Skin of body (tissue), 2 donors: Measurements from ENCODE around the gene ENTHD1. TPM values are rescaled to one million over a fixed set of nuclear protein-coding genes. Genes with fewer than 3 reads are reported as not detected.
"Not testable (repeated sequence)": the region's sequence is repeated elsewhere in the genome, so short reads cannot be mapped to it uniquely, and the experiment has no call there.

Source experiments
- DNase-seq: peaks from one replicate; lab custom pipeline; 2025; lab: John Stamatoyannopoulos, UW
- total RNA-seq: library from RNA; depleted of rRNA; stranded (reverse); fragments of >200 nt; gene quantifications from one replicate; pipeline ENCODE4 v1.2.3, GENCODE V29; 2014

Gene ENTHD1
- total RNA-seq, 1 donor from 2014 or later: not detected

DNA sequence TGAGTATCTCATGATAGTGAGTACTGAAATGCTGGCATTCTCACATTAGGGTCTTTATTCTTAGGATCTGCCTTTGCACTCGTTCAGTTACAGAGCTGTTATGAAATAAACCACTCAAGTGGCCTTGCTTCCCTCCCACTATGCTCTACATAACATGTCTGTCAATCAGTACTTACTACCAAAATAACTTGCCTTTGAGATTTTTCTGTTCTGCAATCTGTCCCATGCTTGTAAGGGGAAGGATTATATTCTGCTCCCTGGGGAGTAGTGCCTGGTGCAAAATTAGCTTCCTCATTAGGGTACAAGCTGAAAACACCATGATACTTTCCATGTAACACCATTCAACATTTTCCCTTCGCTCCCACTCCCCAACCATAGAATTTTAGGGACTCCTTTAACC, 5.4 kb upstream of the ENTHD1 start:
- no peak for DNase-seq

DNA sequence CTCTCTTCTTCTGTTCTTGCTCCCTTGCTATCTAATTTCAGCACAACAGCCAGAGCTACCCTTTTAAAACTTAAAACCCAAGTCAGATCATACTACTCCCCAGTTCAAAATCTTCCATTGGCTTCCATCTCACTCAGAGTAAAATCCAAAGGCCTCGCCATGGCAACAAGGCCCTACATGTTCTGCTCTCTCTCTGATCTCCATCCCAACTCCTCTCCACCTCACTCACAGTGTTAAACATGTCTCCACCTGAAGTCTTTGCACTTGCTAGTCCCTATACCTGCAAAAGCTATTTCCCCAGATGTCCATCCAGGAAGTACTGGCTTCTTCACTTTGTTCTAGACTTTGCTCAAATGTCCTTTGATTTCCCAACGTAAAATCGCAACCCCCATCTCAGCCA, 4.3 kb upstream of the ENTHD1 start:
- DNase-seq: no peak

DNA sequence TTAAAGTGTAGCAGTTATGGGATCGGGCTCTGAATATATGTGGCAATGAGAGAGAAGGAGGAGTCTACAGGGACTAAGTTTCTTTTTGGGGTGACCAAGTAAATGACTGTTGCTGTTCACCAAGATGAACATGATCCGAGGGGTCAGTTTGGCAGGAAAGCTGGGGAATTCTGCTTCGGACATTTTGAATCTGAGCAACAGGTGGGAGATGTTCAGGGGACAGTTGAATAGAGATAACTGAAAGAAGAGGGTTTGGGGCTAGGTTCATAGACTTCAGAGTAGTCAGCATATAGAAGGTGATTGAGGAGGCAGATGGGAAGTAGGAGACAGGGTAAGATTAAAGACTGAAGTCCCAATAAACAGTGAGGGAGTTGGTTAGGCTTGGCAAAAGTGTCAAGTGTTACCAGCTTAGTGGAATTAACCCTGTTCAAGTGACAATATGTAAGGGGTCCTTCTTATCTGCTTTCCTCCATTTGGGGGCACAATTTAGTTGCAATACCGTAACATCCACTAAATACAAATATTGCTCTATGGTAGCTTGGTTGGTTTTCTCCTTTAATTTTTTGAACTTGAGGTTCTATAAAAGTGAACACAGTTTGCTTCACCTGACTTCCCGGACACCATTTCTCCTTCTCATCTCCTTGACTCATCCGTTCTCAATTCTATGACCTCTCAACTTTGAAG, 2.9 kb upstream of the ENTHD1 start:
- no peak for DNase-seq

DNA sequence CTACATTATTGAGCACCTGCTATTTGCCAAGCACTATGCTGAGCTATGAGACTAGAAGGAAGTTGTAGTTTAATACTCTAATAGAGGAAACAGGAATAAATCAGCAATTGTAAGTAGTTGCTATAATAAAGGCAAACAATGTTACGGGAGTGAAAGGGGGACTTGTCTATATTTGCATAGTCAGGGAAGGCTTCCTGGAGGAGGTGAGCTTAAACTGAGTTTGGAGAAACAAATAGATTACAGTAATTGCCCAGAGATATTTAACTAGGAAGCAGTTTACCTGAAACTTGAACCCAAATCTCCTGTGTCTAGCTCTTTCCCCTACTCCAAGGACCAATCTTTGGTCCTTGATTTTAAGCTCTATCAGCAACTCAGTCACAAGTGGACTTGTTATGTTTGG, 2.1 kb upstream of the ENTHD1 start:
- DNase-seq: no peak

DNA sequence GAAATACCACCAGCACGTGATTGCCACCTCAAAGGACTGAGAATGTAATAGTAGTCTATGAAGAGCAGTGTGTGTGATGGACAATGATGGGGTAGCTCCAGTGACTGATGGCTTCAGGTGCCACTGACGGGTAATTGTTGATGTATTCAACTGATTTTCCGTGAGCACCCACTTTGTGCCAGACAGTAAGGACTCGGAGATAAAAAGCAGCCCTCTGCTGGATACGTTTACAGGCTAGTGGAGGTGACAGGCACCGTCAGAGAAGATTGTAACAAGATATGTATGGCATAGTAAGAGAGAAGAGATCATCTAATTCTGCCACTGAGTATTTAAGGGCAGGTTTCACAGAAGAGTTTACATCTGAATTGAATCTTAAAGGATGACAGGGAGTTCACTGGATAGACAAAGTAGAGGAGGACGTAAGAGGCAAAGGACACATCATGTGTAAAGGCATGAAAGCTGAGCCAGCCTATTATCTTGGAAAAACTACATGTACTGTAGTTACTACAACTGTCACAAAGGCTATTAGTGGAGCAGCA, 1.1 kb upstream of the ENTHD1 start:
- no peak for DNase-seq

DNA sequence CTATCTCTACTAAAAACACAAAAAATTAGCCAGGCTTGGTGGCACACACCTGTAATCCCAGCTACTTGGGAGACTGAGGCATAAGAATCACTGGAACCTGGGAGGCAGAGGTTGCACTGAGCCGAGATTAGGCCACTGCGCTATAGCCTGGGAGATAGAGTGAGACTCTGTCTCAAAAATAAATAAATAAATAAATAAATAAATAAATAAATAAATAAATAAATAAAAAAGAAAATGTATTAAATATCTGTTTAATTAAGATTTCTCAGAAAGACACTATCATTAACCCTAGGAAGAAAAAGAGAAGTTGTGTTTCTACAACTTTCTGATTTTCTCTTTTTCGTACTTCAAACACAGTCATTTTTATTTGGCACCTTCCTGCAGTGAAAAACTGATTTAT, 3.6 kb downstream of the ENTHD1 start:
- DNase-seq: not testable (repeated sequence)

DNA sequence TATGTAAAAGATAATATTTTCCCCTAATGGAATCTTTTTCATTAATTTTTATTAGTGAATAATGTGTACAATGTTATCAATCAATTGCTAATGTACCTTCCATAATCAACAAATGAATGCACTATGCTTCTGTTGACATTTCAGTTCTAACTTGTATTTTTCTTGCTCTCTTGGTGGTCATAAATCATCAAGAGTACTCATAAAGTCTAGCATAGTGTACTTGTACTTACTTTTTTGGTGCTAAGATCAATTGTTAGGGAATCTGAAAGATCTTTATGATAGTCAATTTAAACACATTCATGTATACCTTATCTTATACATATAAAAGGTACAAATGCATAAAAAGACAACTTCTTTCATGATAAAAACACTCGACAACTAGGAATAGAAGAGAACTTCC, 10.5 kb downstream of the ENTHD1 start:
- DNase-seq: no peak

DNA sequence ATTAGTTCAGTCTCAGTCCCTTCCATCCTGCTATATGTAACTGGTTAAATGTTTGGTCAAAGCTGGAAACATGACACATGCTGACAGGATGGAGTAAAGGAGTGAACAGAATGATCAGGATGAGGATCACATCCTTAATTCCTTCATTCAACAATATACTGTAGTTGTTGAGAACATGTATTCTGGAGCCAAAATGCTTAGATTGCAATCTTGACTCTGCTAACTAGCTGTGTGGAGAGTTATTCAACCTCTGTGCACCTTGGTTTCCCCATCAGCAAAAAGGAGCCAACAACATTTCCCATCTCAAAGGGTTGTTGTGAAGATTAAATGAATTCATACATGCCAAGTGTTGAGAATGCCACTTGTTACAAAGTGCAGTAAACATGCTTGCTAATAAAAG, 12.8 kb downstream of the ENTHD1 start:
- no peak for DNase-seq

DNA sequence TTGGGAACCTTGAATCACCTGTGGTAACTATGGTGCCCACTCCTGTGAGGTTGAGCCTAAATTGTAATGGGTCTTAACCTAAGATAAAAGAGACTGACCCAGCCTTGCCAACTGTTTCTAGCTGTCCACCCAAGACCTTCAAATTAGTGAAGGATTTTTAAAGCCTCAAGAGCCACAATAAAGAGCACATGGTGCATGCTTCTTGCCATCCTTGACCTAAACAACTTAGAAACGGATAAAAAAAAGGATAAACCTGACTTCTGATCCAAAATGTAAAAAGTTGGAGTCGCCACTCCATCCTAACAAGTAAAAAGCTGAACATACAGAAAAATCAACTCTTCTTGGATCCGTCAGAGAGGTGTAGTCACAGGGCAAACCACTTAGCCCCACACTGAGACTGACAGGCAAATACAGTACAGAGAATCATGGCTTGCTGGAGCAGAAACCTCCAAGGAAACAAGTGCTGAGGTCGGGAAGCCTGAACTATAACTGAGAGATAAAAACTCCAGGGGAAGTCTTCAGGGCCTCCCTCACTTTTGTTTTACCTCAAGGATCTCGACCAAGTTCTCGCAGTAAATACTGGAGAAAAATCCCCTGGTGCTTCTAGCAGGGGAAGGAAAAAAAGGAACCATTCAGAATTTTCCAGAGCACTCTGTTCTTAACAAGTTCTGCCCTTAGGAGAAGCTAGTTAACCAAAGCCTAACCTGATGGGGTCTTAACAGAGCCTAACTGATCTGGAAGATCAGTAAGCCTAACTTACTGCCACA, 16.3 kb downstream of the ENTHD1 start:
- no peak for DNase-seq

DNA sequence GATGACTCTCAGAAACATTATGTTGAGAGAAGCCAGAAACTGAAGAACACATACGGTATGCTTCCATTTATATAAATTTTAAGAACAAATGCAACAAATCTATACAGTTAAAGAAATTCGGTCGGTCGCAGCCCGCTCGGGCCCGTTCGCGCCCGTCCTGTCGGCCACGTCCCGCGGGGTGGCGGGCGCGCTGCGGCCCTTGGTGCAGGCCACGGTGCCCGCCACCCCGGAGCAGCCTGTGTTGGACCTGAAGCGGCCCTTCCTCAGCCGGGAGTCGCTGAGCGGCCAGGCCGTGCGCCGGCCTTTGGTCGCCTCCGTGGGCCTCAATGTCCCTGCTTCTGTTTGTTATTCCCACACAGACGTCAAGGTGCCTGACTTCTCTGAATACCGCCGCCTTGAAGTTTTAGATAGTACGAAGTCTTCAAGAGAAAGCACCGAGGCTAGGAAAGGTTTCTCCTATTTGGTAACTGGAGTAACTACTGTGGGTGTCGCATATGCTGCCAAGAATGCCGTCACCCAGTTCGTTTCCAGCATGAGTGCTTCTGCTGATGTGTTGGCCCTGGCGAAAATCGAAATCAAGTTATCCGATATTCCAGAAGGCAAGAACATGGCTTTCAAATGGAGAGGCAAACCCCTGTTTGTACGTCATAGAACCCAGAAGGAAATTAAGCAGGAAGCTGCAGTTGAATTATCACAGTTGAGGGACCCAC, 18.2 kb downstream of the ENTHD1 start:
- DNase-seq: not testable (repeated sequence)

DNA sequence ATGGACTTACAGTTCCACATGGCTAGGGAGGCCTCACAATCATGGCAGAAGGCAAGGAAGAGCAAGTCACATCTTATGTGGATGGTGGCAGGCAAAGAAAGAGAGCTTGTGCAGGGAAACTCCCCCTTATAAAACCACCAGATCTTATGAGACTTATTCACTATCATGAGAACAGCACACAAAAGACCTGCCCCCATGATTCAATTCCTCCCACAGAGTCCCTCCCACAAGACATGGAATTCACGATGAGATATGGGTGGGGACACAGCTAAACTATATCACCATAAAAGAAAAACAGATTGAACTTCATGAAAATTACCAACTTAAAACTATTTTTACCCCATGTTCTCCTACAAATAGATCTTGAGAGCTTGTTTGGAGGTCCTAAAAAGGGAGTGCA, 19.6 kb downstream of the ENTHD1 start:
- DNase-seq: no peak

DNA sequence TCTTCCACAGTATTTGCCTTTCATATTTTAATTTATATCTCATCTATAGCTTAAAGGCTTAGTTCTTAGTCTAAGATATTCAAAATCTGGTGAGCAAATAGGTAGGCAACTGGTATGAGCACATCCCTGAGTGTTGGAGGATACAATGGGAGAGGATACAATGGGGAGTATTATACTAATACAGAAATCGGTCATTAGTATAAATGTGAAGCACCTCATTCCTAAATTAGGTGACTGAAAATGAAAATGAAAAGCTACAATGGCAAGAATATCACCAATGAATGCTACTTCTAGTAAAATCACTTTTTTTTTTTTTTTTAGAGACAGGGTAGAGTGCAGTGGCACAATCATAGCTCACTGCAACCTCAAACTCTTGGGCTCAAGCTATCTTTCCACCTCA, 21.0 kb downstream of the ENTHD1 start:
- DNase-seq: no peak

DNA sequence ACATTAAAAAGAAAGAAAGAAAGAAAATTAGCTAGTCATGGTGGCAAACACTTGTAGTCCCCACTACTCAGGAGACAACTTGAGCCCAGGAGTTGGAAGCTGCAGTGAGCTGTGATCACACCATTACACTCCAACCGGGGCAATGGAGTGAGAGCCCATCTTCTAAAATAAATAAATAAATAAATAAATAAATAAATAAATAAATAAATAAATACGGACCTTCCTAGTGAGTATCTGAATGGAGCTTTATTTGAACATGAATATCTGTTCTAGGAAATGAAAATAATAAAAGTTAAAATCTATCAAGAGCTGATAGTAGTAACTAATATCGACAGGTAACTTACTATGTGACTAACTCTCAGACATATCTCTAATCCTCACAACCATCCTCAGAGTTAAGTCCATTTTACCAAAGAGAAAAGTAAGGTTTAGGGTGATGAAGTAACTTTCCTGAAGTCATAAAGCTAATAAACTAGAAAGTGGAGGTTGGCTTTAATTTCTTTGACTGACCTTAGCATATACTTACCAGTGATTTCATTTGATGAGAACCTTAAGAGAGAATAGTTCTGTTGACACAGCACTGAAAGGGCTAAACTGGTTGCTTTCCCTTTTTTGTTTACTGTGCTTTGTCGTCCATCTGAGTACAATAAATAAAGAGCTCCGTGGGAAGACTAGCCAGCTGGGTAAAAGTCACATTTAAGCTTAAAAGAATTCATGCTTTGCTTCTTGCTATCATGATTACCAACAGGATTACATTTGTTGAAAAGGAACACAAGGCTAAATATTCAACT, 22.4 kb downstream of the ENTHD1 start:
- no peak for DNase-seq

DNA sequence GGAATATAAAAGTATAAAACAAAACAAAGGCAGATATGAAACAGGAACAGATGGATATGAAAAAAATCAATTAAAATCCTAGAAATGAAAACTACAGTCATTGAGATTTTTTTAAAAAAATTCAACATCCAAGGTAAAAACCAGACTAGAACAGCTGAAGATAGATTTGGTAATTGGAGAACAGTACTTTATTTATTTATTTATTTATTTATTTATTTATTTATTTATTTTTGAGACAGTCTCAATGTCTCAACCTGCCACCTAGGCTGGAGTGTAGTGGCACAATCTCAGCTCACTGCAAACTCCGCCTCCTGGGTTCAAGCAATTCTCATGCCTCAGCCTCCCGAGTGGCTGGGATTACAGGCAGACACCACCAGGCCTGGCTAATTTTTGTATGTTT, 23.8 kb downstream of the ENTHD1 start:
- DNase-seq: not testable (repeated sequence)

DNA sequence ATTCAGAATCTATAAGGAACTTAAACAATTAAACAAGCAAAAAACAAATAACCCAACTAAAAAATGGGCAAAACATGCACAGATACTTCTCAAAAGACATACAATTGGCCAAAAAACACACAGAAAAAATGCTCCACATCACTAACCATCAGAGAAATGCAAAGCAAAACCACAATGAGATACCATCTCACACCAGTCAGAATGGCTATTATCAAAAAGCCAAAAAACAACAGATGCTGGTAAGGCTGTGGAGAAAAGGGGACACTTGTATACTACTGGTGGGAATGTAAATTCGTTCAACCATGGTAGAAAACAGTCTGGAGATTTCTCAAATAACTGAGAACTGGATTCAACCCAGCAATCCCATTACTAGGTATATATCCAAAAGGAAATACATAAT, 24.8 kb downstream of the ENTHD1 start:
- DNase-seq: no peak

DNA sequence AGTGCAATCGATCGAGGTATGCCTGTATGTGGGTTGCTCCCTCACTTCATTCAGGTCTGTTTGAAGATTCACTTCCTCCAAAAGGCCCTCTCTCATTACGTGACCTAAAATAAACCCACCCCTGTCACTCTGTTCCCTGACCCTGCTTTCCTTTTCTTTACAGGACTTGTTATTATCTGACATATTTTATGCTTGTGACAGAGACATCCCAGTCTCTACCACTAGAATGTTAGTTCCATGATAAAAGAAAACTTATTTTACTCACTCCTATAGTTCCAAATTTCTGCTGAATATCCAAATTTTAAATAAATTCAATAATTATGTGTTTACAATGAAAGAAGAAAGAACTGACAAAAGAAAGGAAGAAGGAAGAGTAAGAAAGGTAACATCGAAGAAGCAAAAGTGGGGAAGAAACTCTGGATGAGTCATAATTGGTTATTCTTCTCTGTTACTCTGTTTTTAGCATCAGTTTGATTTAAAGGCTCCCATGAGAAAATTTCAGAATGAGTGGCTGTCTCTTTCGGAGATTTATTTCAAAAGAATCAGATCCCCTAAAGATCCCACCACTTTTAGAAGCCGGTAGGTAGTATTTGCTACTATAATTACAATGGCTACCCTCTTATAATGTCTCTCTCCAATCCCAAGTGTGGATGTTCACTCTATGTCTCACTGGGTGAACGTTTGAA, 33.5 kb downstream of the ENTHD1 start:
- DNase-seq: no peak

DNA sequence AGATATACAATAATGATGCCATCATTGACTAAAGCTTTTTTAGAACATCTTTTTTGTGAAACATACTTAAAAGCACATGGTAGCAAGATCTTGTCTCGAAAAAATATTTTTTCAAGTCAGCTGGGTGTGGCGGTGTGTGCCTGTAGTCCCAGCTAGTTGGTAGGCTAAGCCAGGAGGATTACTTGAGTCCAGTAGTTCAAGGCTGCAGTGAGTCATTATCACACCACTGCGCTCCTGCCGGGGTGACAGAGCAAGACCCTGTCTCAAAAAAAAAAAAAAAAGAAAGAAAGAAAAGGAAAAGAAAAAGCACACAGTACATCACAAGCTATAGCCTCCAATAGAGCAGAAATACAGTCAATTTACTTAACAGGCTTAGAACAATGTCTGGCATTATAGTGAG, 37.0 kb downstream of the ENTHD1 start:
- no peak for DNase-seq

DNA sequence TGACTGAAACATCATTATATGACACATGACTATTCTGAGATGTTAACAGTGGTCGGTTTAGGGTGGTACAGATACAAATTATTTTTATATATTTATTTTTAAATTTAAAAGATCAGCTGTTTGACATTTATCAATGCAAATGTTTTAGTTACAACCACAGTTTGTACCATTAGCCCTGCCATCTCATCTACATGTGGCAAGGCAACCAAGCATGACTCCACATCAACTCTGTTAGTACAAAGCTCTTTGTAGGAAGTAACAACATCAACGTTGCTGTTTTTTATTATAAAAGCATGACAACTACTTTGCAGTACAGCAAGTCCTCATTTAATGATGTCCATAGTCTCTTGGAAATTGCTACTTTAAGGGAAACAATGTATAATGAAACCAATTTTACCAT, 40.8 kb downstream of the ENTHD1 start:
- no peak for DNase-seq

DNA sequence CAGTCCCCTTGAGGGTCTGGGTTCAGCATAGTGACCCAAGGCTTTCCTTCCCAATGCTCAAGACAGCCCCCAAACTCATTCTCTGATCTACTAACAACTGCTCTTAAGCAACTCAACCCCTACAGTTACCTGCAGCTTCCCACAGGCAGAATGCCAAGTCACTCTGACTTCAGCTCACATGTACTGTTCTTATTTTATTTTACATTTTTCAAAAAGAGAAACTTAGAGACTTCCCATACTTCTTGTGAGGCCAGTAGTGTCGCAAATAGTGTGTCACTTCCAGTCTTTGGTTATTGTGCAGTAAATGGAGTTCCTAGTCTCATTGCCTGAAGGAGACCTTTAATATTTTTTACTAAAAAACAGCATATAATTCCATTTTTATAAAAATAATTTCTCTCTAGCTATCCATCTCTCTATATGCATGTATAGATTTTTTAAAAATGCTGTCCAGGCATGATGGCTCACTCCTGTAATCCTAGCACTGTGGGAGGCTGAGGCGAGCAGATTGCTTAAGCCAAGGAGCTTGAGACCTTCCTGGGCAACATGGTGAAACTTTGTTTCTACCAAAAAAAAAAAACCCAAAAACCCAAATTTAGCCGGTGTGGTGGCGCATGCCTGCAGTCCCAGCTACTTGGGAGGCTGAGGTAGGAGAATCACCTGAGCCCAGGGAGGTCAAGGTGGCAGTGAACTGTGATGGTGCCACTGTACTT, 41.8 kb downstream of the ENTHD1 start:
- DNase-seq: no peak

DNA sequence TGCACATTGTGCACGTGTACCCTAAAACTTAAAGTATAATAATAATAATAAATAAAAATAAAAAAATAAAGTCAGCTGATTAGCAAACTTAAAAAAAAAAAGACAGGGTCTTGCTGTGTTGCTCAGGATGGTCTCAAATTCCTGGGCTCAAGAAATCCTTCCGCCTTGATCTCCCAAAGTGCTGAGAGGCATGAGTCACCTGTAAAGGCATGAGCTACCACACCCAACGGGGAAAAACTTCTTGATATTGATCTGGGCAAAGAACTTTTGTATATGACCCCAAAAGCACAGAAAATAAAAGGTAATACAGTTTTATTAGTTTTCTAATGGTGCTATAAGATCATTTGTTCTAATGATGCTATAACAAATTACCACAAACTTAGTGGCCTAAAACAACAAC, 46.1 kb downstream of the ENTHD1 start:
- DNase-seq: no peak
